Nephron progenitor cell (in vitro differentiated cells): ENCODE results near the gene PIGBOS1.
A peak's percentile ranks its signal among the peaks of the same experiment; 100 is the strongest.

Experiments
- DNase-seq: peaks from one replicate; pipeline ENCODE4 v3.0.0; 2021
- H3K27ac Mint-ChIP-seq: 2 replicates; pipeline ENCODE4 v1.8.0; 2021; ENCODE audit warnings: mild to moderate bottlenecking, moderate library complexity, mixed read lengths
- H3K27me3 Mint-ChIP-seq: 2 replicates; pipeline ENCODE4 v1.8.0; 2021; ENCODE audit warnings: mild to moderate bottlenecking, low read depth, mixed read lengths; ENCODE audit not compliant: poor library complexity
- H3K36me3 Mint-ChIP-seq: 2 replicates; pipeline ENCODE4 v1.8.0; 2021; ENCODE audit warnings: low read depth, mixed read lengths
- H3K4me1 Mint-ChIP-seq: 2 replicates; pipeline ENCODE4 v1.8.0; 2021; ENCODE audit warnings: mixed read lengths
- H3K4me3 Mint-ChIP-seq: 2 replicates; pipeline ENCODE4 v1.8.0; 2021; ENCODE audit warnings: mild to moderate bottlenecking, moderate library complexity, mixed read lengths
- H3K9me3 Mint-ChIP-seq: 2 replicates; pipeline ENCODE4 v1.8.0; 2021; ENCODE audit warnings: mild to moderate bottlenecking, moderate library complexity, mixed read lengths
- TF ChIP-seq, protein P1 (sequence below): fragments of 200-600 bp; sonication (generic); IDR thresholded peaks from 2 replicates; pipeline ENCODE4 v1.5.0; 2021; ENCODE audit warnings: antibody characterized with exemption

The PIGBOS1 gene

DNA sequence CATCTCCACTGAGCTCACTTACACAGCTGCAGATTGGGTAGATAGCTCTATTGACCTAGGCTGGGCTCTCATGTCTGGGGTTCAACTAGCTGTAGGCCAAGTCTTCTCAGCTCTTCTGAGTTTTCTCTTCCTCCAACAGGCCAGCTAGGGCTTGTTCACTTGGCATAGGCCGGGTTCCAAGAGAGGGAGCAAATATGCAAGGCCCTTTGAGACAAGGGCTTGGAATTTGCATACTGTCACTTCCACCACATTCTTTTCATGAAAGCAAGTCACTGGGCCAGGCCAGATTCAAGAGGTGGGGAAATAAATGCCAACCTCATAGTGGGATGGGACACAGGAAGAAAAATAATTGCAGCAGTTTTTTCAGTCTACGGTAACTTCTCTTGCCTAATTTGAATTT, 25.3 kb upstream of the PIGBOS1 start:
- H3K36me3 Mint-ChIP-seq = peaks cover 32% of the 10 kb centered on the region
- H3K4me1 Mint-ChIP-seq = peaks cover 5% of the 10 kb centered on the region
- TF ChIP-seq, protein P1, sequence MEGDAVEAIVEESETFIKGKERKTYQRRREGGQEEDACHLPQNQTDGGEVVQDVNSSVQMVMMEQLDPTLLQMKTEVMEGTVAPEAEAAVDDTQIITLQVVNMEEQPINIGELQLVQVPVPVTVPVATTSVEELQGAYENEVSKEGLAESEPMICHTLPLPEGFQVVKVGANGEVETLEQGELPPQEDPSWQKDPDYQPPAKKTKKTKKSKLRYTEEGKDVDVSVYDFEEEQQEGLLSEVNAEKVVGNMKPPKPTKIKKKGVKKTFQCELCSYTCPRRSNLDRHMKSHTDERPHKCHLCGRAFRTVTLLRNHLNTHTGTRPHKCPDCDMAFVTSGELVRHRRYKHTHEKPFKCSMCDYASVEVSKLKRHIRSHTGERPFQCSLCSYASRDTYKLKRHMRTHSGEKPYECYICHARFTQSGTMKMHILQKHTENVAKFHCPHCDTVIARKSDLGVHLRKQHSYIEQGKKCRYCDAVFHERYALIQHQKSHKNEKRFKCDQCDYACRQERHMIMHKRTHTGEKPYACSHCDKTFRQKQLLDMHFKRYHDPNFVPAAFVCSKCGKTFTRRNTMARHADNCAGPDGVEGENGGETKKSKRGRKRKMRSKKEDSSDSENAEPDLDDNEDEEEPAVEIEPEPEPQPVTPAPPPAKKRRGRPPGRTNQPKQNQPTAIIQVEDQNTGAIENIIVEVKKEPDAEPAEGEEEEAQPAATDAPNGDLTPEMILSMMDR = no peak
- peak overlapping the region; percentile 20 for H3K27ac Mint-ChIP-seq
- H3K4me3 Mint-ChIP-seq = no peak overlapping the region
- H3K27me3 Mint-ChIP-seq = no peaks in the 10 kb centered on the region
- H3K9me3 Mint-ChIP-seq = no peaks in the 10 kb centered on the region
- no peak for DNase-seq

DNA sequence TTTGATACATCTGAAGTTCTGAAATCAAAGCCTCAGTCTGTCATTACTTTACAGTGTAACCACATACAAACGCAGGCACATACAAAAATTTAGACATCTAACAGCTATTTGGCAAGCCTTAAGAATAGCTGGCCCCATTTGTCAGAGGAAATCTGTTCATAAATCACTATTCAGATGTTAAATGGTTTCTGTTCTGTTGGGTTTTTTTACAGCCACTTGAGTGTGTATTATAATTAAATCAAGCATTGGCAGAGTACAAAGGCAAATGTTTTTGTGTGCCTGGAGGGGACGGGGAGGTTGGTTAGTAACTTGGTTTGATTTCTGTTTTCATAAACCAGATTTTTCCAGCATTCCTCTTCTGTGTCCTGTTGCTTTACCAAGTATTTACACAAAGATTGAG, 24.2 kb upstream of the PIGBOS1 start:
- no peaks in the 10 kb centered on the region for H3K9me3 Mint-ChIP-seq
- H3K27ac Mint-ChIP-seq = no peak overlapping the region
- no peak overlapping the region for H3K4me3 Mint-ChIP-seq
- TF ChIP-seq, protein P1 = no peak
- no peak for DNase-seq
- H3K36me3 Mint-ChIP-seq = peaks cover 27% of the 10 kb centered on the region
- no peaks in the 10 kb centered on the region for H3K27me3 Mint-ChIP-seq
- H3K4me1 Mint-ChIP-seq = no peaks in the 10 kb centered on the region

DNA sequence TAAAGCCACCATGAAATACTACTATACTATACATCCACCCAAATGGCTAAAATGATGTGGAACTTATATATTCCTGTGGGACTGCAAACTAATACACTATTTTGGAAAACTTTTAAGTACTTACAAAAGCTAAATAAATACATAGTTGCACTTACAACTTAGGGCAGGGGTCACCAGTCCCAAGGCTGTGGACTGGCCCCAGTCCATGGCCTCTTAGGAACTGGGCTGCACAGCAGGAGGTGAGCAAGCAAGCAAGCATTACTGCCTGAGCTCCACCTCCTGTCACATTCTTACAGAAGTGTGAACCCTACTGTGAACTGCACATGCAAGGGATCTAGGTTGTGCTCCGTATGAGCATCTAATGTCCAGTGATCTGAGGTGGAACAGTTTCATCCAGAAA, 18.2 kb upstream of the PIGBOS1 start:
- no peaks in the 10 kb centered on the region for H3K9me3 Mint-ChIP-seq
- TF ChIP-seq, protein P1 = no peak
- no peak overlapping the region for H3K4me3 Mint-ChIP-seq
- no peak overlapping the region for H3K27ac Mint-ChIP-seq
- DNase-seq = no peak
- H3K4me1 Mint-ChIP-seq = no peaks in the 10 kb centered on the region
- H3K36me3 Mint-ChIP-seq = peaks cover 6% of the 10 kb centered on the region
- no peaks in the 10 kb centered on the region for H3K27me3 Mint-ChIP-seq

- Mint-ChIP-seq H3K36me3 (peaks cover 6% of the 10 kb centered on the region), H3K27me3 (no peaks in the 10 kb centered on the region), H3K4me1 (no peaks in the 10 kb centered on the region), H3K27ac (no peak overlapping the region), H3K9me3 (no peaks in the 10 kb centered on the region), H3K4me3 (no peak overlapping the region)
- DNase-seq = no peak
- TF ChIP-seq, protein P1 = no peak
Measured at GRCh38 chr15:55334997-55335396, 16.1 kb upstream of the PIGBOS1 start.

- TF ChIP-seq, protein P1 = no peak
- Mint-ChIP-seq H3K4me3 (no peak overlapping the region), H3K27ac (no peak overlapping the region), H3K9me3 (no peaks in the 10 kb centered on the region), H3K27me3 (no peaks in the 10 kb centered on the region), H3K36me3 (peaks cover under 1% of the 10 kb centered on the region), H3K4me1 (no peaks in the 10 kb centered on the region)
- no peak for DNase-seq
Measured at GRCh38 chr15:55334371-55334770, 15.4 kb upstream of the PIGBOS1 start.

DNA sequence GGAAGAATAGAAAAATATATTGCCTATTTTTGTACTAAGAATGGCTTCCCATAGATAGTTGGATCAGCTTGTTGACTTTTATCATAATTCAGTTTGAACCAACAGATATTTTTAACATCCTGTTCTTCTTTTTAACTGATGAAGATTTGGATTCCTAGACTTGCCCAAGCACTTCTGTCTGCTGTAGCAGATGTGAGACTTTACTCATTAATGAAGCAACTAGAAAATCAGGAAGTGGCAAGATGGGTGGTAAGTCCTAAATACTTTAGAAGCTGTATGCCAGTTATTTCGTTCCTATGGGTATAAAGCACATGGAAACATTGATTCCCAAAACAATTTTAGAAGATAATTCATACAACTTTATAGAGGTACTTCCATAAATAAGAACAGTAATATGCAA, 8.5 kb upstream of the PIGBOS1 start:
- Mint-ChIP-seq H3K4me3 (no peak overlapping the region), H3K9me3 (no peaks in the 10 kb centered on the region), H3K4me1 (peaks cover 7% of the 10 kb centered on the region), H3K27me3 (no peaks in the 10 kb centered on the region), H3K36me3 (peaks cover 12% of the 10 kb centered on the region), H3K27ac (no peak overlapping the region)
- TF ChIP-seq, protein P1 = no peak
- DNase-seq = no peak
